GM12878 (cell line): ENCODE data around the gene USF1. TPM values are rescaled to one million over a fixed set of nuclear protein-coding genes. Genes with fewer than 3 reads are reported as not detected.

Experiments used
- ATAC-seq: fragments of 200-7000 bp; cut with Tn5 transposase; 3 replicates; pipeline ENCODE4 v1.9.1; 2020; ENCODE audit warnings: mild to moderate bottlenecking, moderate library complexity
- BruUV-seq: library from RNA; stranded (reverse); fragments of 400-500 nt; replicated peaks from 2 replicates; lab custom pipeline; 2021; lab: Mats Ljungman, UMichigan
- CTCF ChIA-PET: fragments of 300-600 bp; sonication (Branson Sonifier 250); formaldehyde crosslinking; extraction: SDS; loops from one replicate; lab custom pipeline; 2021; ENCODE audit warnings: inconsistent platforms; lab: Yijun Ruan, JAX
- POLR2A ChIA-PET: fragments of 350-600 bp; formaldehyde crosslinking; extraction: SDS; loops from one replicate; lab custom pipeline; 2021; ENCODE audit warnings: inconsistent platforms; lab: Charles Lee
- RAD21 ChIA-PET: fragments of 300-600 bp; sonication (Branson Sonifier 250); formaldehyde crosslinking; loops from one replicate; lab custom pipeline; 2023; ENCODE audit warnings: antibody characterized with exemption; ENCODE audit not compliant: unreplicated experiment; lab: Charles Lee
- SMC1A ChIA-PET: fragments of 300-600 bp; sonication (Branson Sonifier 250); formaldehyde crosslinking; loops from one replicate; lab custom pipeline; 2023; ENCODE audit not compliant: unreplicated experiment, uncharacterized antibody; lab: Charles Lee
- DNase-seq: peaks from one replicate; pipeline ENCODE4 v3.0.0-alpha.2; 2011; ENCODE audit warnings: low read depth, low spot score
- FAIRE-seq: peaks from 3 replicates; lab custom pipeline; 2011; peaks lifted over from hg19 to GRCh38; lab: Jason Lieb, UNC
- H2AFZ ChIP-seq: 2 replicates; pipeline ENCODE4 v1.6.0; 2011; ENCODE audit warnings: low read depth, low read length, control low read depth; ENCODE audit not compliant: control insufficient read depth
- H3K27ac ChIP-seq: 2 replicates; pipeline ENCODE4 v1.5.1; 2011; ENCODE audit warnings: control low read depth; ENCODE audit not compliant: control insufficient read depth, insufficient read depth
- H3K27me3 ChIP-seq, 2 experiments: replicated peaks in 1 of 2; 2 replicates each; pipeline versions ENCODE4 v1.6.0 to v1.6.1; 2011; ENCODE audit warnings: low read length in 1 of 2; ENCODE audit not compliant: control insufficient read depth in 2 of 2, insufficient read depth in 2 of 2
- H3K36me3 ChIP-seq, 2 experiments: 2 replicates each; pipeline ENCODE4 v1.5.1; 2011; ENCODE audit warnings: low read length in 1 of 2; ENCODE audit not compliant: control insufficient read depth in 2 of 2, insufficient read depth in 2 of 2
- H3K4me1 ChIP-seq: 2 replicates; pipeline ENCODE4 v1.6.1; 2011; ENCODE audit warnings: mild to moderate bottlenecking, low read length, moderate library complexity, mixed read lengths; ENCODE audit not compliant: control insufficient read depth, insufficient read depth
- H3K4me2 ChIP-seq: 2 replicates; pipeline ENCODE4 v1.6.0; 2011; ENCODE audit warnings: control low read depth; ENCODE audit not compliant: control insufficient read depth, insufficient read depth
- H3K4me3 ChIP-seq: fragments of 200-600 bp; sonication (generic); 2 replicates; pipeline ENCODE4 v1.5.1; 2016
- H3K79me2 ChIP-seq: 2 replicates; pipeline ENCODE4 v1.6.0; 2011; ENCODE audit warnings: low read length; ENCODE audit not compliant: control insufficient read depth, insufficient read depth
- H3K9ac ChIP-seq: 2 replicates; pipeline ENCODE4 v1.8.0; 2011; ENCODE audit warnings: low read length, control low read depth, mixed read lengths; ENCODE audit not compliant: control insufficient read depth, insufficient read depth
- H3K9me3 ChIP-seq: replicated peaks from 3 replicates; pipeline ENCODE4 v1.5.1; 2011; ENCODE audit warnings: mild to moderate bottlenecking, low read length; ENCODE audit not compliant: control insufficient read depth, insufficient read depth
- H4K20me1 ChIP-seq: 2 replicates; pipeline ENCODE4 v1.6.0; 2011; ENCODE audit not compliant: control insufficient read depth, insufficient read depth
- BMI1 ChIP-seq: fragments of 450-650 bp; IDR thresholded peaks from 2 replicates; pipeline ENCODE4 v1.6.1; 2016; ENCODE audit warnings: mild to moderate bottlenecking, moderate library complexity, borderline replicate concordance
- IKZF2 ChIP-seq, 2 experiments: fragments of 450-650 bp; IDR thresholded peaks; 2 replicates each; pipeline ENCODE4 v1.6.1; 2017; ENCODE audit warnings: mild to moderate bottlenecking in 2 of 2, moderate library complexity in 2 of 2
- NFYA ChIP-seq: IDR thresholded peaks from 2 replicates; pipeline ENCODE4 v1.6.1; 2011; ENCODE audit warnings: low read depth, mild to moderate bottlenecking, low read length, improper control_type of control experiment, borderline replicate concordance
- YBX1 ChIP-seq: fragments of 450-650 bp; IDR thresholded peaks from 2 replicates; pipeline ENCODE4 v1.6.1; 2016; ENCODE audit warnings: antibody characterized with exemption
- WGBS: methylation state at CpG from one replicate; pipeline ENCODE4 v1.1.6; 2016; ENCODE audit warnings: low lambda C conversion rate; ENCODE audit not compliant: insufficient replicate concordance, insufficient coverage; ENCODE audit errors: missing lambda C conversion rate; 5-methylcytosine and 5-hydroxymethylcytosine counted together
- in situ Hi-C: fragments of 300-500 bp; cut with MboI; formaldehyde crosslinking; loops from 9 replicates; pipeline ENCODE4 v1.14.3; 2018; ENCODE audit warnings: mixed read lengths
- intact Hi-C: fragments of 100-400 bp; cut with micrococcal nuclease; formaldehyde crosslinking; loops from one replicate; pipeline ENCODE4 v1.14.2; 2022; ENCODE audit not compliant: unreplicated experiment
- polyA plus RNA-seq, 11 experiments: library from polyadenylated mRNA; depleted of rRNA in 4 of 11; unstranded in 6 of 11; stranded (reverse) in 5 of 11; fragments of >200 nt; fragmentation: Nextera tagmentation in 4 of 11; fragmentation: Illumina TruSeq in 1 of 11; extraction: Ambion mirVana in 4 of 11; extraction: Trizol in 1 of 11; gene quantifications; 1 replicate in 1 of 11; 2 replicates in 10 of 11; pipeline versions ENCODE4 v1.2.1 to v1.2.3, GENCODE V29; 2011 to 2016; ENCODE audit warnings: inconsistent platforms in 2 of 11, missing spikeins in 2 of 11, low read depth in 1 of 11
- total RNA-seq, 4 experiments: library from RNA; depleted of rRNA in 3 of 4; stranded (reverse); fragments of >200 nt in 3 of 4; fragmentation: Illumina TruSeq in 1 of 4; extraction: Trizol in 1 of 4; gene quantifications; 2 replicates each; pipeline versions ENCODE4 v1.2.1 to v1.2.3, GENCODE V29; 2013 to 2021

The USF1 gene
- total and polyA plus RNA-seq, 10 of the 15 experiments (the other 5 are each of a cell fraction or from before 2014, with no cell fraction given) = 9.4 to 92.1 (median 53.5) TPM

- WGBS = 99% methylated on average over 13 of the region's 14 CpGs
- in situ Hi-C loops = no loop called here
- RAD21 ChIA-PET = interaction anchor here (6.7 kb wide), 1 partner anchor 24 kb away, joined by 90 read pairs; the partner anchor contains the start of gene ARHGAP30
These were observed 48.7 kb upstream of the USF1 start for GRCh38 chr1:161094481-161094880.

GRCh38 chr1:161092621-161093028, 46.8 kb upstream of the USF1 start:
- 79% methylated on average over 3 of the region's 3 CpGs for WGBS
- no peaks in the 10 kb centered on the region for H3K9me3 ChIP-seq
- ATAC-seq (peak; percentile 27; the same call in 2 of the 3 replicates), DNase-seq (no peak), FAIRE-seq (no peak)
- H3K79me2 ChIP-seq = no peaks in the 10 kb centered on the region
- TF ChIP-seq IKZF2 (IDR thresholded peaks at IDR 0.05) = peak in 1 of 2 experiments; percentile 27; a peak in 1 of 4 replicates
- TF ChIP-seq BMI1 = no peak
- no peaks in the 10 kb centered on the region for H3K27me3 ChIP-seq
- in situ Hi-C loops (no loop called here), intact Hi-C loops (no loop called here)
- no peak overlapping the region for H3K9ac ChIP-seq
- H4K20me1 ChIP-seq = no peaks in the 10 kb centered on the region
- ChIA-PET POLR2A (interaction anchor here (0.9 to 1.5 kb wide), 2 partner anchors 22 to 24 kb away, joined by 3 to 4 read pairs; no protein-coding TSS in a partner anchor), RAD21 (interaction anchor here (6.7 kb wide), 1 partner anchor 22 kb away, joined by 90 read pairs; the partner anchor contains the start of gene ARHGAP30), SMC1A (interaction anchor here (0.9 to 7.0 kb wide), 3 partner anchors 19 to 56 kb away, joined by 3 to 110 read pairs (median 4); partner anchors contain the start of gene ARHGAP30), CTCF (interaction anchor here (0.8 to 7.5 kb wide), 7 partner anchors 14 to 98 kb away, joined by 3 to 181 read pairs (median 4); partner anchors contain the start of genes TSTD1 and USF1)
- no peak overlapping the region for H3K4me2 ChIP-seq
- no peak overlapping the region for H3K4me3 ChIP-seq
- H2AFZ ChIP-seq = no peak overlapping the region
- peaks cover 30% of the 10 kb centered on the region for H3K4me1 ChIP-seq
- H3K36me3 ChIP-seq = no peaks in the 10 kb centered on the region
- no TSS peak for BruUV-seq
- H3K27ac ChIP-seq = no peak overlapping the region

More at GRCh38 chr1:161094481-161094880, 48.7 kb upstream of the USF1 start:
- no peak overlapping the region for H3K27ac ChIP-seq
- DNase-seq = no peak
- no peaks in the 10 kb centered on the region for H3K79me2 ChIP-seq
- ChIA-PET SMC1A (interaction anchor here (0.9 to 7.0 kb wide), 9 partner anchors 20 to 97 kb away, joined by 3 to 110 read pairs (median 7); partner anchors contain the start of genes ARHGAP30, DEDD, F11R and NIT1), CTCF (interaction anchor here (1.0 to 7.6 kb wide), 6 partner anchors 10 to 101 kb away, joined by 3 to 181 read pairs (median 58); partner anchors contain the start of genes ARHGAP30, TSTD1 and USF1)
- intact Hi-C loops = no loop called here
- no peak for ATAC-seq
- H3K9ac ChIP-seq = no peak overlapping the region
- no peak overlapping the region for H2AFZ ChIP-seq
- H4K20me1 ChIP-seq = no peaks in the 10 kb centered on the region
- FAIRE-seq = no peak
- TF ChIP-seq NFYA = no peak
- TF ChIP-seq YBX1 = no peak
- TF ChIP-seq, all 136 proteins: peak for 0
- peaks cover 0 to 4% of the 10 kb centered on the region in 2 experiments; a peak in 2 of 4 replicates for H3K36me3 ChIP-seq
- H3K4me1 ChIP-seq = peaks cover 39% of the 10 kb centered on the region
- POLR2A ChIA-PET = interaction anchor here (0.6 to 5.6 kb wide), 4 partner anchors 11 to 591 kb away, joined by 3 to 66 read pairs (median 4); partner anchors contain the start of gene ARHGAP30
- no peak overlapping the region for H3K4me3 ChIP-seq
- no peaks in the 10 kb centered on the region for H3K9me3 ChIP-seq
- H3K27me3 ChIP-seq = no peaks in the 10 kb centered on the region
- no peak overlapping the region for H3K4me2 ChIP-seq
- BruUV-seq = no TSS peak
